A673 (cell line): ENCODE results near the gene IKBKE.

Experiments used
- EZH2 ChIP-seq: fragments of 200-600 bp; sonication (generic); IDR thresholded peaks from 2 replicates; pipeline ENCODE4 v1.6.1; 2017; ENCODE audit warnings: borderline replicate concordance, low read depth, mild to moderate bottlenecking, mixed read lengths, antibody characterized with exemption, low read length; ENCODE audit not compliant: poor library complexity, severe bottlenecking
- TF ChIP-seq, protein P1 (sequence below): fragments of 300-800, 200-600 bp; sonication (generic); conservative IDR thresholded peaks from 2 replicates; pipeline ENCODE4 v1.5.1; 2017; ENCODE audit warnings: low read depth, mild to moderate bottlenecking, antibody characterized with exemption, low read length, moderate library complexity, mixed read lengths

DNA sequence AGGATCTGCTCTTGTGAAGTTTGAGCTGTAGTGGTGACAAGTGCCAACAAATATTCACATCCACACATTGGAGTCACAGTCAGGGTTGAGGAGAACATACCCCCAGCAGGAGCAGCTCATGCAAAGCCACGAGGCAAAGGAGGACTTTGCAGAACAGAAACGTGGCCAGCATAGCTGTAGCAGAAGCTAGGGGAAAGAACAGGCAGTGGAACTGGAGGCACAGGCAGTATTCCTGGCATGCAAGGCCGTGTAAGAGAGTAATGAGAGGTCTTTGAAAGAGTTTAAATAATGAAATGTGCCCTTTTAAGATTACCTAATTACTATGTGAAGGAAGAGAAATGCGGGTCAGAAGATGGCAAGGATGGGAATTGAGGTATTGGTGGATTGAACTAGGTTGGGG is 40.9 kb upstream of the IKBKE start:
- TF ChIP-seq, protein P1, sequence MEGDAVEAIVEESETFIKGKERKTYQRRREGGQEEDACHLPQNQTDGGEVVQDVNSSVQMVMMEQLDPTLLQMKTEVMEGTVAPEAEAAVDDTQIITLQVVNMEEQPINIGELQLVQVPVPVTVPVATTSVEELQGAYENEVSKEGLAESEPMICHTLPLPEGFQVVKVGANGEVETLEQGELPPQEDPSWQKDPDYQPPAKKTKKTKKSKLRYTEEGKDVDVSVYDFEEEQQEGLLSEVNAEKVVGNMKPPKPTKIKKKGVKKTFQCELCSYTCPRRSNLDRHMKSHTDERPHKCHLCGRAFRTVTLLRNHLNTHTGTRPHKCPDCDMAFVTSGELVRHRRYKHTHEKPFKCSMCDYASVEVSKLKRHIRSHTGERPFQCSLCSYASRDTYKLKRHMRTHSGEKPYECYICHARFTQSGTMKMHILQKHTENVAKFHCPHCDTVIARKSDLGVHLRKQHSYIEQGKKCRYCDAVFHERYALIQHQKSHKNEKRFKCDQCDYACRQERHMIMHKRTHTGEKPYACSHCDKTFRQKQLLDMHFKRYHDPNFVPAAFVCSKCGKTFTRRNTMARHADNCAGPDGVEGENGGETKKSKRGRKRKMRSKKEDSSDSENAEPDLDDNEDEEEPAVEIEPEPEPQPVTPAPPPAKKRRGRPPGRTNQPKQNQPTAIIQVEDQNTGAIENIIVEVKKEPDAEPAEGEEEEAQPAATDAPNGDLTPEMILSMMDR, result no peak
- TF ChIP-seq EZH2, result no peak
